ENCODE results near the gene SLC39A11. TPM values are rescaled to one million over a fixed set of nuclear protein-coding genes. Genes with fewer than 3 reads are reported as not detected.

The SLC39A11 gene
- total RNA-seq, 1 experiment from 2014 or later = 15.2 TPM

- H3K9ac ChIP-seq (ENCODE audit: extremely low read depth, insufficient read length, low read length) = no peak overlapping the region
- H4K20me1 ChIP-seq (ENCODE audit: control insufficient read depth, insufficient read depth, insufficient read length) = no peaks in the 10 kb centered on the region
- WGBS (ENCODE audit: extremely low coverage, insufficient read length, low lambda C conversion rate) = no CpG with 5 or more reads among the region's 9 CpGs
- H3K9me3 ChIP-seq (ENCODE audit: control insufficient read depth, low read depth, low read length) = no peaks in the 10 kb centered on the region
- TF ChIP-seq CTCF (conservative IDR thresholded peaks at IDR 0.05) = no peak
- no peak overlapping the region for H2BK12ac ChIP-seq (ENCODE audit: insufficient read length, low read depth, low read length)
- H4K5ac ChIP-seq (ENCODE audit: insufficient read length, low read depth, low read length) = no peak overlapping the region
- H3K23ac ChIP-seq (ENCODE audit: insufficient read length, low read depth, low read length) = no peak overlapping the region
- Mint-ChIP-seq H3K9me3 (peaks cover 14 to 22% of the 10 kb centered on the region in 2 experiments), H3K27ac (no peak overlapping the region), H3K4me3 (no peak overlapping the region; a peak in 1 of 5 replicates), H3K4me1 (no peaks in the 10 kb centered on the region), H3K36me3 (ENCODE audit: insufficient read depth in 1 of 3, low read depth in 3 of 3) (peaks cover 3 to 16% (median 15%) of the 10 kb centered on the region in 3 experiments), H3K27me3 (ENCODE audit: low read depth) (no peaks in the 10 kb centered on the region)
- DNase-seq = no peak
- H2BK5ac ChIP-seq (ENCODE audit: insufficient read length, low read length) = no peak overlapping the region
- H2AK5ac ChIP-seq (ENCODE audit: insufficient read length, low read length) = no peak overlapping the region
- H3K4ac ChIP-seq (ENCODE audit: low read depth, low read length) = no peak overlapping the region
- no peak overlapping the region for H2BK20ac ChIP-seq (ENCODE audit: low read depth, low read length, poor library complexity, severe bottlenecking)
- no peak overlapping the region for H4K91ac ChIP-seq (ENCODE audit: insufficient read length, low read depth, low read length)
- no peak overlapping the region for H3K18ac ChIP-seq (ENCODE audit: insufficient read length, low read depth, low read length)
- no peaks in the 10 kb centered on the region for H3K27me3 ChIP-seq (ENCODE audit: insufficient read depth, low read length)
- H3K27ac ChIP-seq (ENCODE audit: insufficient read length, low read depth, low read length) = no peak overlapping the region
- H2BK120ac ChIP-seq (ENCODE audit: low read depth, low read length, poor library complexity, severe bottlenecking) = no peak overlapping the region
- H3K4me1 ChIP-seq (ENCODE audit: insufficient read depth, low read length) = no peaks in the 10 kb centered on the region
- H3K23me2 ChIP-seq (ENCODE audit: insufficient read length, low read depth, low read length, poor library complexity, severe bottlenecking) = no peaks in the 10 kb centered on the region
- H3T11ph ChIP-seq (ENCODE audit: low read length) = no peak overlapping the region
- H3K56ac ChIP-seq (ENCODE audit: insufficient read length, low read depth, low read length) = no peak overlapping the region
- no peak overlapping the region for H4K8ac ChIP-seq (replicated peaks; ENCODE audit: insufficient read length, low read depth, low read length)
- no peak overlapping the region for H2BK15ac ChIP-seq (ENCODE audit: low read depth, low read length)
- H2AFZ ChIP-seq (ENCODE audit: low read length) = no peak overlapping the region
- H3K79me1 ChIP-seq (ENCODE audit: insufficient read depth, low read depth, low read length, poor library complexity, severe bottlenecking) = no peaks in the 10 kb centered on the region
- no peak overlapping the region for H3K4me2 ChIP-seq (ENCODE audit: insufficient read depth, insufficient read length, low read length)
- H3K79me2 ChIP-seq (ENCODE audit: insufficient read depth, low read length) = no peaks in the 10 kb centered on the region
- no peak overlapping the region for H3K14ac ChIP-seq (ENCODE audit: insufficient read depth, low read length)
Measured at GRCh38 chr17:72804949-72805707, 287.4 kb downstream of the SLC39A11 start.
